Ovary (tissue), 9 donors: ENCODE results near the gene CACNA1S. TPM values are rescaled to one million over a fixed set of nuclear protein-coding genes. Genes with fewer than 3 reads are reported as not detected.

Experiments
- DNase-seq, 5 donors: peaks; one replicate each; pipeline ENCODE4 v3.0.0-alpha.2; 2019 to 2020
- H3K27ac ChIP-seq, 2 donors: fragments of 200-600 bp; one replicate each; pipeline versions ENCODE4 v1.5.1 to v1.8.0; 2019 to 2022
- H3K27me3 ChIP-seq: fragments of 200-600 bp; one replicate; pipeline ENCODE4 v1.8.0; 2022
- H3K36me3 ChIP-seq: fragments of 200-600 bp; sonication (generic); one replicate; pipeline ENCODE4 v1.5.1; 2019
- H3K4me1 ChIP-seq: one replicate; pipeline ENCODE4 v1.8.1; 2013; ENCODE audit warnings: mild to moderate bottlenecking, moderate library complexity; ENCODE audit not compliant: insufficient read depth
- H3K4me3 ChIP-seq: fragments of 200-600 bp; sonication (generic); one replicate; pipeline ENCODE4 v1.5.1; 2017
- H3K9me3 ChIP-seq, 2 donors: fragments of 200-600 bp in 1 of 2; sonication (generic) in 1 of 2; one replicate each; pipeline versions ENCODE4 v1.5.1 to v1.8.1; 2013 to 2019; ENCODE audit warnings: mild to moderate bottlenecking in 1 of 2, moderate library complexity in 1 of 2
- EP300 ChIP-seq: sonication (generic); formaldehyde crosslinking; IDR thresholded peaks from one replicate; pipeline ENCODE4 v1.6.1; 2017; ENCODE audit warnings: antibody characterized with exemption
- POLR2A ChIP-seq: fragments of 450-650 bp; IDR thresholded peaks from one replicate; pipeline ENCODE4 v1.6.1; 2017; ENCODE audit warnings: antibody characterized with exemption, mild to moderate bottlenecking, moderate library complexity
- WGBS, 3 donors: extraction: QIAGEN DNeasy Blood & Tissue Kit in 1 of 3; methylation state at CpG; one replicate each; pipeline versions ENCODE4 v1.1.5 to v1.1.7; 2013 to 2017; 5-methylcytosine and 5-hydroxymethylcytosine counted together
- intact Hi-C, 4 donors: fragments of 100-400 bp; cut with DNase I; formaldehyde crosslinking; loops; one replicate each; pipeline versions ENCODE4 v1.11.0 to v1.15.1; 2022 to 2023
- polyA plus RNA-seq, 2 donors: library from polyadenylated mRNA; stranded (reverse); fragments of 200-250 nt in 1 of 2; fragments of 350-450 nt in 1 of 2; fragmentation: Illumina TruSeq in 1 of 2; extraction: RNeasy Lipid Tissue Mini Kit (QIAGEN cat#74804) in 1 of 2; gene quantifications; one replicate each; pipeline ENCODE4 v1.2.3, GENCODE V29; 2013 to 2014
- total RNA-seq, 7 donors: library from RNA; depleted of rRNA in 2 of 7; stranded (reverse); fragments of >200 nt in 2 of 7; fragmentation: NEBNext Ultra II Directional in 3 of 7; extraction: Animal tissue kit (Norgen Biotek cat#: 25700) in 3 of 7; gene quantifications; one replicate each; pipeline versions ENCODE4 v1.1.0 to v1.2.4, GENCODE V29; 2016 to 2023
- TF ChIP-seq, protein P1 (sequence below), 3 donors: fragments of 450-650 bp in 2 of 3; fragments of 200-600 bp in 1 of 3; IDR thresholded peaks; one replicate each; pipeline versions ENCODE4 v1.5.1 to v1.8.0; 2016 to 2022; ENCODE audit warnings: antibody characterized with exemption in 3 of 3, mild to moderate bottlenecking in 1 of 3
- donor health status: DM: no; HTN: no; CAD: no; lungs with moderate emphysema.
- donor health status: DM: no; HTN: no; CAD: no.
- donor health status: Bipolar disorder and iron deficiency.
- donor health status: DM: yes; HTN: yes; CAD: no.
- donor health status: DM: no; HTN: no; CAD: no.
- donor health status: DM: yes; HTN: yes; CAD: no.

The CACNA1S gene
- total and polyA plus RNA-seq, 9 donors, result 0.01 to 0.05 (median 0.05) TPM; not detected in 6

DNA sequence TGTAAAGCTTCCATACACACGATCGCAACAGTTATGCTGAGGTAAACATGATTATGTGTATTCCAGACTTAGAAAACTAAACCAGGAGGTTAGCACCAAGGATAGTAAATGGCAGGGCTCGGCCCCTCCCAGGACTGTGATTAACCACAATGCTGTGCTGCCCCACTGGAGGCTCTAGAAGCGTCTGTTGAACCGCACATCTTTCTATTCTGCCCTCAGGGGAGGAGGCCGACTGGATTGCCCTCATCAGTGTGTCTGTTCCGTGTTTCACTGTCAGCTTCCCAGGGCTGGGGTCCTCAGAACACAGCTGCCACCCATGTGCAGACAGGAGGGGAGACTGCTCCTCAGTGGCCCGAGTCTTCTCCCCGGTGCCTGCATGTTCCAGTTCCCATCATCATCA lies 27.5 kb upstream of the CACNA1S start:
- H3K9me3 ChIP-seq, result no peaks in the 10 kb centered on the region
- no peaks in the 10 kb centered on the region for H3K27me3 ChIP-seq
- intact Hi-C loops, result no loop called here
- WGBS, 3 donors, result 87 to 93% (median 91%) methylated on average over 9 of the region's 9 CpGs
- no peak overlapping the region for H3K27ac ChIP-seq
- peak in 1 of 5 donors; percentile 7 for DNase-seq
- TF ChIP-seq POLR2A (no peak), EP300 (no peak)
- TF ChIP-seq, protein P1, sequence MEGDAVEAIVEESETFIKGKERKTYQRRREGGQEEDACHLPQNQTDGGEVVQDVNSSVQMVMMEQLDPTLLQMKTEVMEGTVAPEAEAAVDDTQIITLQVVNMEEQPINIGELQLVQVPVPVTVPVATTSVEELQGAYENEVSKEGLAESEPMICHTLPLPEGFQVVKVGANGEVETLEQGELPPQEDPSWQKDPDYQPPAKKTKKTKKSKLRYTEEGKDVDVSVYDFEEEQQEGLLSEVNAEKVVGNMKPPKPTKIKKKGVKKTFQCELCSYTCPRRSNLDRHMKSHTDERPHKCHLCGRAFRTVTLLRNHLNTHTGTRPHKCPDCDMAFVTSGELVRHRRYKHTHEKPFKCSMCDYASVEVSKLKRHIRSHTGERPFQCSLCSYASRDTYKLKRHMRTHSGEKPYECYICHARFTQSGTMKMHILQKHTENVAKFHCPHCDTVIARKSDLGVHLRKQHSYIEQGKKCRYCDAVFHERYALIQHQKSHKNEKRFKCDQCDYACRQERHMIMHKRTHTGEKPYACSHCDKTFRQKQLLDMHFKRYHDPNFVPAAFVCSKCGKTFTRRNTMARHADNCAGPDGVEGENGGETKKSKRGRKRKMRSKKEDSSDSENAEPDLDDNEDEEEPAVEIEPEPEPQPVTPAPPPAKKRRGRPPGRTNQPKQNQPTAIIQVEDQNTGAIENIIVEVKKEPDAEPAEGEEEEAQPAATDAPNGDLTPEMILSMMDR (IDR thresholded peaks at IDR 0.05), result no peak
- no peaks in the 10 kb centered on the region for H3K4me1 ChIP-seq
- no peaks in the 10 kb centered on the region for H3K36me3 ChIP-seq
- H3K4me3 ChIP-seq, result no peak overlapping the region

DNA sequence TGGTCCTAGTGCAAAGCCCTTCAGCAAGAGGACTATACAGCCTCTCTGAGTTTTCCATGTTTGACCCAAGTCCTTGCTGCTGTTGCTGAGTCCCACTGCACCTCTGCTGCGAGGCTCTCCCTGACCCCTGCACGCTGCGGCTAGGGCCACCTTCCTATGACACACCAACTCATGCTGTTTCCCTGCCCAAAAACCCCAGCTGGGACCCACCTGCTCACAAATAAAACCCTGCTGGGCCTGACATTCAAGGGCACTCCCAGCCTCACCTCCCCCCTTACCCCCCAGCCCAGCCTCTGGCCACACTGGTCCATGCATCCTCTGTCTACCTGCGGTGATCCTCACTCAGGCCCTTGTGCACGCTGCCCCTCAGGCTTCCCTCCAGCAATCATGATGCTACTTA lies 27.1 kb upstream of the CACNA1S start:
- TF ChIP-seq POLR2A, result no peak
- no peak for TF ChIP-seq EP300
- TF ChIP-seq, protein P1 (IDR thresholded peaks at IDR 0.05), result no peak
- intact Hi-C loops, result no loop called here
- 85 to 97% (median 97%) methylated on average over 5 of the region's 5 CpGs for WGBS, 3 donors
- H3K27me3 ChIP-seq, result no peaks in the 10 kb centered on the region
- H3K4me3 ChIP-seq, result no peak overlapping the region
- DNase-seq, result peak in 1 of 5 donors; percentile 6
- no peaks in the 10 kb centered on the region for H3K36me3 ChIP-seq
- no peaks in the 10 kb centered on the region for H3K9me3 ChIP-seq
- H3K27ac ChIP-seq, result no peak overlapping the region
- H3K4me1 ChIP-seq, result no peaks in the 10 kb centered on the region

DNA sequence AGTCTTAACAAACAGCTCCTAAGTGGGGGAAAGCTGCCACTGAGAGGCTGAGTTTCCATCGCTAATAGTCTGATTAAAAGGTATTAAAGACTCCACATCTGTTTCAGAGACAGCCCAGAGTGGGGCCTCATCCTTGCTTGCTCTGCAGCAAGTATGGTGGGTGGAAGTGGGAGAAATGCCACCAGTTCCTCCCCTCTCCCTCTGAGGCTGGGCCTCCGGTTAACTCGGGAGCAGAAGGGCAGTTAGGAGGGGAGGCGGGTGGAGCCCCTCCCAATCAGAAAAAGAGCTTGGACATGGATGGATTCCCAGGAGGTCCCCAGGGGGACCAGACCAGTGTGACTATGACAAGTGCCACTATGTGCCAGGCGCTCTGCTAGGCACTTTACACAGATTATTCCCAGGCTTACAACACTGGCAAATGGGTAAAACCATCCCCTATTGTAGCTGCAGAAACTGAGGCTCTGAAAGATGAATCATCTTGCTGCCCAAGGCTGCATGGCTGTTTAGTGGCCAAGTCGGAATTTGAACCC lies 26.1 kb upstream of the CACNA1S start:
- H3K27me3 ChIP-seq, result no peaks in the 10 kb centered on the region
- no peaks in the 10 kb centered on the region for H3K36me3 ChIP-seq
- peak in 1 of 5 donors; percentile 5 for DNase-seq
- TF ChIP-seq POLR2A, result no peak
- TF ChIP-seq EP300, result no peak
- TF ChIP-seq, protein P1 (IDR thresholded peaks at IDR 0.05), result no peak
- no peaks in the 10 kb centered on the region for H3K9me3 ChIP-seq
- intact Hi-C loops, result no loop called here
- H3K27ac ChIP-seq, result no peak overlapping the region
- no peak overlapping the region for H3K4me3 ChIP-seq
- 51 to 63% (median 57%) methylated on average over 6 of the region's 6 CpGs for WGBS, 3 donors
- no peaks in the 10 kb centered on the region for H3K4me1 ChIP-seq

DNA sequence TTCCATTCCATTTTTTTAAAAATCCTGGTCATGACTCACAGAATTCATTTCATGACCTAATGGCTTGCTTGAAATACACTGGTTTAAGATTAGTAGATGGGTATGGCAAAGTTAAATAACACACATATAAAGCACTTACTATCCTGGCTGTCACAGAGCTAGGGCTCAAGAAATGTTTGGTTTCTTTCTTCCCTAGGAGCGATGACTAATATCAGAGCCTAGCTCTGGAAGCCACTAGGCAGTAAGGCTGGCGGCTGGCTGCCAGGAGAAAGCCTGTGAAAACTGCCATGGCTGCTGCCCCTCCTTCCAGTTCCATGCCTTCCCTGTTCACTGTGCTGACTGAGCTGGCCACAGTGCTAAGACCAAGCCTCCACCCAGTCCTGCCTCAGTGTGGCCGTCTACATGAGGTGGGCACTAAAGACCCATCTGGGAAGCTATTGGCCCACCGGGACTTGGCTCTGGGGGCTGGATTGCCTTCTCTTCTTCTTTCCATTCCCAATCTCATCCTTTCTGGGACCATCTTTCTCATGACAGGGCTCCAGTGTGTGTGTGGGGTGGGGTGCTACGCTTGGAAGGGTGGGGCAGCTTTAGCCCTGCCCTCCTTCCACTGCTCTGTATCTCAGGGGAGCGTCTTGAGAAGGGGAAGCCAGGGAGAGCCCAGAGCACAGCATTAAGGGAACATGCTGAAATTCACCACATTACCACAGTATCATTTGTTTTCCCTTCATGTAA lies 25.5 kb upstream of the CACNA1S start:
- Histone ChIP-seq H3K4me3 (no peak overlapping the region), H3K4me1 (no peaks in the 10 kb centered on the region), H3K27ac (peak overlapping the region; percentile 13 to 20), H3K36me3 (no peaks in the 10 kb centered on the region), H3K9me3 (no peaks in the 10 kb centered on the region), H3K27me3 (no peaks in the 10 kb centered on the region)
- peak; percentile 45 to 71 (median 50) for DNase-seq
- intact Hi-C loops, result no loop called here
- WGBS, 3 donors, result 56 to 72% (median 57%) methylated on average over 6 of the region's 6 CpGs
- TF ChIP-seq, protein P1 (IDR thresholded peaks at IDR 0.05), result no peak
